DND-41 (cell line): ENCODE data around the gene PIK3CD.

ENCODE experiments used
- CTCF ChIP-seq: IDR thresholded peaks from 2 replicates; pipeline ENCODE4 v1.5.1; 2012; ENCODE audit warnings: borderline replicate concordance, low read length, moderate library complexity, mild to moderate bottlenecking; ENCODE audit not compliant: poor library complexity, severe bottlenecking; ENCODE audit errors: extremely low read depth
- EZH2 ChIP-seq: IDR thresholded peaks from 3 replicates; pipeline ENCODE4 v1.6.1; 2012; ENCODE audit warnings: borderline replicate concordance, low read depth, mild to moderate bottlenecking, moderate library complexity, low read length, inconsistent platforms; ENCODE audit not compliant: severe bottlenecking

GRCh38 chr1:9680091-9680490 is 28.6 kb downstream of the PIK3CD start:
- no peak for TF ChIP-seq CTCF
- no peak for TF ChIP-seq EZH2
